Measurements from ENCODE around the gene GLIPR1L2. TPM values are rescaled to one million over a fixed set of nuclear protein-coding genes. Genes with fewer than 3 reads are reported as not detected.
A peak's percentile ranks its signal among the peaks of the same experiment; 100 is the strongest.

The GLIPR1L2 gene
- total RNA-seq, 4 donors from 2014 or later: 0.15 to 0.29 (median 0.19) TPM; not detected in 1

GRCh38 chr12:75471902-75472890, 81.3 kb downstream of the GLIPR1L2 start:
- H3K9me3 ChIP-seq: no peaks in the 10 kb centered on the region
- no peak overlapping the region for H3K27ac ChIP-seq
- H3K27me3 ChIP-seq: no peaks in the 10 kb centered on the region
- H3K4me3 ChIP-seq: no peak overlapping the region
- no peaks in the 10 kb centered on the region for H3K36me3 ChIP-seq
- DNase-seq: no peak
- 75 to 88% methylated on average over 6 of the region's 6 CpGs for WGBS, 2 donors
- H3K4me1 ChIP-seq: no peaks in the 10 kb centered on the region
- TF ChIP-seq POLR2A (IDR thresholded peaks at IDR 0.05): no peak
- TF ChIP-seq CTCF (IDR thresholded peaks at IDR 0.05): no peak
- intact Hi-C loops (cut with DNase I): no loop called here

- Histone ChIP-seq H3K27ac (no peak overlapping the region), H3K36me3 (no peaks in the 10 kb centered on the region), H3K27me3 (no peaks in the 10 kb centered on the region), H3K4me1 (no peaks in the 10 kb centered on the region), H3K4me3 (no peak overlapping the region), H3K9me3 (no peaks in the 10 kb centered on the region)
- no peak for DNase-seq
- TF ChIP-seq CTCF (IDR thresholded peaks at IDR 0.05): no peak
- no peak for TF ChIP-seq POLR2A (IDR thresholded peaks at IDR 0.05)
- intact Hi-C loops (cut with DNase I): no loop called here
- WGBS, 2 donors: 45 to 69% methylated on average over 2 of the region's 2 CpGs
Observed at GRCh38 chr12:75474116-75474515, 83.2 kb downstream of the GLIPR1L2 start.

- intact Hi-C loops (cut with DNase I): no loop called here
- Histone ChIP-seq H3K36me3 (no peaks in the 10 kb centered on the region), H3K27me3 (no peaks in the 10 kb centered on the region), H3K4me3 (no peak overlapping the region), H3K9me3 (no peaks in the 10 kb centered on the region), H3K27ac (no peak overlapping the region), H3K4me1 (peaks cover 0 to 15% (median 0%) of the 10 kb centered on the region in 3 donors)
- no peak for TF ChIP-seq CTCF (IDR thresholded peaks at IDR 0.05)
- no peak for TF ChIP-seq POLR2A (IDR thresholded peaks at IDR 0.05)
- DNase-seq: no peak
- WGBS, 2 donors: 83 to 94% methylated on average over 1 of the region's 1 CpG
Observed at GRCh38 chr12:75476071-75476470, 85.2 kb downstream of the GLIPR1L2 start.

- Histone ChIP-seq H3K4me1 (peaks cover 0 to 26% (median 0%) of the 10 kb centered on the region in 3 donors), H3K36me3 (no peaks in the 10 kb centered on the region), H3K4me3 (no peak overlapping the region), H3K27ac (no peak overlapping the region), H3K27me3 (no peaks in the 10 kb centered on the region), H3K9me3 (no peaks in the 10 kb centered on the region)
- WGBS, 2 donors: 66 to 70% methylated on average over 2 of the region's 2 CpGs
- TF ChIP-seq CTCF (IDR thresholded peaks at IDR 0.05) (no peak), POLR2A (IDR thresholded peaks at IDR 0.05) (no peak)
- no peak for DNase-seq
- intact Hi-C loops (cut with DNase I): no loop called here
Observed at GRCh38 chr12:75477137-75477536, 86.2 kb downstream of the GLIPR1L2 start.

GRCh38 chr12:75478116-75478794, 87.4 kb downstream of the GLIPR1L2 start:
- intact Hi-C loops (cut with DNase I): no loop called here
- H3K27me3 ChIP-seq: no peaks in the 10 kb centered on the region
- TF ChIP-seq POLR2A (IDR thresholded peaks at IDR 0.05): peak in 1 of 4 donors; percentile 37
- no peak for TF ChIP-seq CTCF (IDR thresholded peaks at IDR 0.05)
- no peak for DNase-seq
- peak overlapping the region in 2 of 4 donors; percentile 36 to 51 for H3K27ac ChIP-seq
- no peak overlapping the region for H3K4me3 ChIP-seq
- H3K9me3 ChIP-seq: no peaks in the 10 kb centered on the region
- peaks cover 0 to 29% (median 0%) of the 10 kb centered on the region in 3 donors for H3K4me1 ChIP-seq
- WGBS, 2 donors: 50 to 54% methylated on average over 5 of the region's 5 CpGs
- H3K36me3 ChIP-seq: no peaks in the 10 kb centered on the region

Measured in esophagus squamous epithelium (tissue), 5 donors.